HG02852 (cell line): Measurements from ENCODE around the gene HMGN1.
"Not testable (repeated sequence)": the region's sequence is repeated elsewhere in the genome, so short reads cannot be mapped to it uniquely, and the experiment has no call there.

Experiments used
- ATAC-seq: cut with Tn5 transposase; IDR thresholded peaks from one replicate; pipeline ENCODE4 v1.9.1; 2021; ENCODE audit warnings: mild to moderate bottlenecking, moderate library complexity; ENCODE audit not compliant: unreplicated experiment

Gene HMGN1

DNA sequence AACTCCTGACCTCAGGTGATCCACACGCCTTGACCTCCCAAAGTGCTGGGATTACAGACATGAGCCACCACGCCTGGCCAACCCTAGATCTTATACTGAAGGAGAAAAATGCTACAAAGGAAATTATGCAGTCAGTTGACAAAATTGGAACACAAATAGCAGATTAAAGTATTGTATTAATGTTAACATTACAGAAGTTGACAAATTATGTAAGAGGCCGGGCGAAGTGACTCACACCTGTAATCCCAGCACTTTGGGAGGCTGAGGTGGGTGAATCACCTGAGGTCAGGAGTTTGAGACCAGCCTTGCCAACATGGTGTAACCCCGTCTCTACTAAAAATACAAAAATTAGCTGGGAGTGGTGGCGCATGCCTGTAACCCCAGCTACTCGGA, 21.0 kb upstream of the HMGN1 start:
- ATAC-seq = not testable (repeated sequence)

DNA sequence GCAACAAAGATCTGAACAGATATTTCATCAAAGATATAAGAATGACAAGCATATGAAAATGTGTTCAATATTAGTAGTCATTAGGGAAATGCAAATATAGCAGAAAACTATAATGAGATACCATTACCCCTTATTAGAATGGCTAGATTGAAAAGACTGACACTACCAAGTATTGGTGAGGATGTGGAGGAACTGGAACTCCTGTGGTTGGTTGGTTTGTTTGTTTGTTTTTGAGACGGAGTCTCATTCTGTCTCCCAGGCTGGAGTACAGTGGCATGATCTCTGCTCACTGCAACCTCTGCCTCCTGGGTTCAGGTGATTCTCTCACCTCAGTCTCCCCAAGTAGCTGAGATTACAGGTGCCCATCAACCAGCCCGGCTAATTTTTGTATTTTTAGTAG, 18.9 kb upstream of the HMGN1 start:
- ATAC-seq = no peak

DNA sequence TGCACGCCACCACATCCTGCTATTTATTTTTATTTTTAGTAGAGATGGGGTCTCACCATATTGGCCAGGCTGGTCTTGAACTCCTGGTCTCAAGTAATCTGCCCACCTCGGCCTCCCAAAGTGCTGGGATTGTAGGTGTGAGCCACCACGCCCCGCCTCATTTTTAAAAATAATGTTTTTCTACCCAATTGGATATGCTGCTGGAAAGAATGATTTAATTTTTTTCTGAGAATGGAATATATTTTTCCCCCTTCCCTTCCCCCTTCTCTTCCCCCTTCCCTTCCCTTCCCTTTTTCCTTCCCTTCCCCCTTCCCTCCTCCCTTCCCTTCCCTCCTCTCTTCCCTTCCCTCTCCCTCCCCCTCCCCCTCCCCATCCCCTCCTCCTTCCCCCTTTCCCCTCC, 17.7 kb upstream of the HMGN1 start:
- ATAC-seq = no peak

GRCh38 chr21:39364949-39365348, 16.1 kb upstream of the HMGN1 start:
- no peak for ATAC-seq

- no peak for ATAC-seq
Measured at GRCh38 chr21:39363607-39364555, 15.0 kb upstream of the HMGN1 start.

- ATAC-seq = no peak
Measured at GRCh38 chr21:39362733-39363132, 13.8 kb upstream of the HMGN1 start.

DNA sequence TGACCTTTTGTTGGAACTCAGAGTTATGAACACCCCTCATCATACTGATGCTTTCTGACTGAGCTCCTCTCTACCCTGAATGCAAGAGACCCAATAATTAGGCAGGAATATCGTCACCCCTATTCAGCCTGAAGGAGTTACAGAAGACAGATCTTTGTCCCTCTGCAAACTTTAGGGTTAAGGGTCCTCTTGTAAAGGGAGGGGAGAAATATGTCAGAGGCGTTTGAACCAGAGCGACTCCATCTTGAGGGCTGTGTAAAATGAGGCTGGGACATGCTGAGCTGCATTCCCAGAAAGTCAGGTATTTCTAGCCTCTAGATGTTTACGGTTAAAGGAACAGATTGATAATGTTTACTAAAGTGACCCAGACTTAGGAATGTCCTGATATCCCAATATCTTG, 10.5 kb upstream of the HMGN1 start:
- no peak for ATAC-seq

GRCh38 chr21:39353295-39353694, 4.4 kb upstream of the HMGN1 start:
- ATAC-seq = no peak

DNA sequence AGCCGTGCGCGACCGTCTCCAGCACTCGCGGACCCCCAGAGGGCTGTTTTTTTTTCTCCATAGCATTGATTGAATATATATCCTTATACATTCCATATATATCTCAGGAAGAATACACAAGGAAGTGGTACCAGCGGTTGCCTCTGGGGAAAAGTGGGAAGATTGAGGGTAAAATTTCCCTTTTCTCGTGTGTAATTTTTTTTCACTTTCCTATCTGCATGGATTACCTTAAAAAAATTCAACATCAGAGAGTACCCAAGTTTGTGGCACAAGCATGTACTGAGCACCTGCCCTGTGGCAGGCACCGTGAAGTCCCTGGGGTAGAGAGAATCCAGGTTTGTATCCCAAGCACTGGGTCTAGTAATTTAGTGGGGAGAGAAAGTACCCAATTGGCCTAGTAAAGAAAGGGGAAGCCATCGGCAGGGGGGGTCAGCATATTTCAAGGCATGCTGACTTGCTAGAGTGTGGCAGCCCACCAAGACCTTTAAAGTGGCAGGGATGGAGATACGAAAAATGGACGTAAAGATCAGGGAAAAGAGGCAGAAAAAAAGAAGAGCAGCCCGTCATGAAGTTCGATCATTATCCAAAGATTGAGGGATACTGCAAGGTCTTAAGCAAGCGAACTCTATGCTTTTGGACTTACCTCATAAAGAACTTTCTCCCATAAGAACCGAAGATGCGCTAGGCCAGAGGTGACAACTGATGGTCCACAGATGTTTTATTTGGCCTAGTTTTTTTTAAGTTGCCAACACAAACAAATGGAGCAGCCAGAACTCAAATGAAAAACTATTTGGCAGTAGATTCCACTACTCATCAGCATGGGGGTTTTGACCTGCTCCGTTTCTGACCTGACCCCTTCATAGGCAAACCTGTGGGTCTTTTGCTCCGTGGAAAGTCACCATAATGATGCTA, 1.5 kb upstream of the HMGN1 start:
- ATAC-seq = no peak

GRCh38 chr21:39349211-39350093, 564 bp upstream of the HMGN1 start:
- peak; percentile 79 for ATAC-seq

DNA sequence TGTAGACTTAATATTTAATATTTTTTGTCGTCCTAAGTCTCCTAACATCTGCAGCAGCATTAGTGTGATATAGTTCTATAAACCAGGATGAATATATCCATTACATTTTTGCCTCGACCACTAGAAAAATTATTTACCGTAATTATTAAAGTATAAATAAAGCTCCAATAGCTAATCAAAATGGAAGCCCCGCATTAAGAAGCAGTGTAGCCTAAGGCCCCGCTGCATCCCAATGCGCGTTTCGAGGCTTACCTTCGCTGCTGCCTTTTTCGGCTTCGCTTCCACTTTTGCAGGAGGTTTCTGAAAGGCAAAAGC, 891 bp downstream of the HMGN1 start:
- ATAC-seq = peak; percentile 6

- ATAC-seq = no peak
Measured at GRCh38 chr21:39347537-39347936, 1.4 kb downstream of the HMGN1 start.

DNA sequence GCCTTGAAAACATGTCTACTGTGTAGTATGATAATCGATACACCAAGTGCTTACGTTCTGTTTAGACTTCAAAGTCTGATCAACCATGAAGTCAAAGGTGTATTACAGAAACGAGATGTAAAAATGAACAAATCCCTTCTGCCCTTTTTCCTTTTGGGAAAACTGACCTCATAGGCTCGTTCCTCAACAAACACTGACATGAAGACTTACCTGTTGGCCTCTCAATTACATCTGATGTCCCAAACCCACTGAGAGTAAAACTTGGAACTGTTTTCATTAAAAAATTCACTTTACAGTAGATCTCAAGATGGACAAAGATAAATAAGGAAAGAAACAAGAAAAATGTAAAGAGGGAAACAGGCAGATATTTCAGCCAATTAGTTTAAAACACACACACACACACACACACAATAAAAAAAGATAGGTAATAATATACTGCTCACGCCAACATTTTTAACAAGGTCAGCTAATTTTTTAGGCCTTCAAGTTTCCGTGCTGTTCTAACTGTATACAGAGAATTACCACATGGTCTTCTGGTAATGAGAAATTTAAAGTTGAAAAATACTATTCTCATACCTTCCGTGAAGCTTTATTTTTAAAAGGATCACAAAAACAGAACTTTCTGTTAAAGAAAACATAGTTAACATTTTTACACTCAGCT, 2.1 kb downstream of the HMGN1 start:
- no peak for ATAC-seq

- ATAC-seq = no peak
Measured at GRCh38 chr21:39346206-39346605, 2.7 kb downstream of the HMGN1 start.

DNA sequence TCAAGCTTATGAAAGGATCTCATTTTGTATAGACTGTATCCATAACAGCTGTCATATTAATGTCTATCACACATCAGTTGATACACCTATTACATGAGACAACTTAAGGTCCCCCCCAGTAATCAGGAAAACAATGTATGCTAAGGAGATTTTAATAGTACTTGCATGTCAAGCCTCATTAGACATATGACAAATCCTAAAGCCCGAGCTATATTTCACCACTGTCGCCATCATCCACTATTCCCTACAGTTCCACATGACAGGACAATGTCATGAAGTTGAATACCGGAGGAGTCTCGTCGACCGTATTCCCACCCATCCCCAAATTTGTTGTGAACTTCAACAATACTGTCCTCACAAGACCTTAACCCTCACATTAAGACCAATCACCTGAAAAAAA, 3.4 kb downstream of the HMGN1 start:
- no peak for ATAC-seq

GRCh38 chr21:39344848-39345247, 4.0 kb downstream of the HMGN1 start:
- ATAC-seq = no peak

- ATAC-seq = no peak
Measured at GRCh38 chr21:39341249-39341923, 7.5 kb downstream of the HMGN1 start.

GRCh38 chr21:39340687-39341086, 8.2 kb downstream of the HMGN1 start:
- ATAC-seq = no peak

GRCh38 chr21:39339231-39339630, 9.7 kb downstream of the HMGN1 start:
- ATAC-seq = no peak

- no peak for ATAC-seq
Measured at GRCh38 chr21:39336457-39337008, 12.4 kb downstream of the HMGN1 start.
